Effector memory CD8-positive, alpha-beta T cell (primary cell): ENCODE measurements around the gene NOP16.

Source experiments
- ATAC-seq: fragments of 150-1000 bp; cut with Tn5 transposase; replicated peaks from 2 replicates; pipeline ENCODE4 v1.10.0; 2021; ENCODE audit warnings: mild to moderate bottlenecking, moderate library complexity
- DNase-seq, 3 experiments: peaks; one replicate each; pipeline ENCODE4 v3.0.0; 2021
- H3K27ac Mint-ChIP-seq, 2 donors: one replicate each; pipeline ENCODE4 v1.8.0; 2022; ENCODE audit warnings: mild to moderate bottlenecking in 2 of 2, mixed read lengths in 2 of 2, moderate library complexity in 2 of 2
- H3K27me3 Mint-ChIP-seq, 2 donors: one replicate each; pipeline ENCODE4 v1.8.0; 2022; ENCODE audit warnings: mixed read lengths in 2 of 2
- H3K36me3 Mint-ChIP-seq: one replicate; pipeline ENCODE4 v1.8.0; 2022; ENCODE audit warnings: mild to moderate bottlenecking, moderate library complexity, mixed read lengths; ENCODE audit not compliant: insufficient read depth
- H3K4me1 Mint-ChIP-seq, 2 donors: one replicate each; pipeline ENCODE4 v1.8.0; 2022; ENCODE audit warnings: low read depth in 2 of 2, mixed read lengths in 2 of 2
- H3K4me3 Mint-ChIP-seq, 2 donors: one replicate each; pipeline ENCODE4 v1.8.0; 2022; ENCODE audit warnings: mild to moderate bottlenecking in 2 of 2, mixed read lengths in 2 of 2, moderate library complexity in 2 of 2
- H3K9me3 Mint-ChIP-seq, 2 donors: one replicate each; pipeline ENCODE4 v1.8.0; 2022; ENCODE audit warnings: mixed read lengths in 2 of 2

Gene NOP16

DNA sequence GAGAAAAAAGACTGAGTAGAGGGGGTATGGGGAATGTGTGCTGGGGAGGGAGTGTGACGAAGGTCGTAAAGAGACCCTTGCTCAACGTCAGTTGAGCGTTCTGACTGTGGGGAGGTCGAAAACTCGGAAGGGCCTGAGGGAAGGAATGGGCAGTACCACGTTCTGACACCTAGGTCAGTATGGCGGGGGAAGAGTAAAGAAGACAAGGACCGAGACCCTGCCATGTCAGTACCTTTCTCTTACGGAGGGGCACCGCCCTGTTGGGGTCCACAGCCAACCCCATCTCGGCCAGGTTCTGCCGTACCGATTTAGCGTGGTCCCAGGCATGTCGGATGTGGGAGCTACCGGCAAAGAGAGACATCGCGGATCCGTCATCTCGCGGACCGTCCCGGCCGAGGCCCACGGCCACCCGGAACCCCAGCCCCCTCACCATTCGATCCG, 375 bp downstream of the NOP16 start:
- ATAC-seq (no peak), DNase-seq (peak in 1 of 3 experiments; percentile 9)
- Mint-ChIP-seq H3K27ac (peak overlapping the region; percentile 89 to 94), H3K27me3 (no peaks in the 10 kb centered on the region), H3K4me3 (peak overlapping the region; percentile 94 to 95), H3K36me3 (peaks cover 53% of the 10 kb centered on the region), H3K9me3 (no peaks in the 10 kb centered on the region), H3K4me1 (peaks cover 23 to 29% of the 10 kb centered on the region in 2 donors)

GRCh38 chr5:176387384-176387925, 943 bp downstream of the NOP16 start:
- DNase-seq, result no peak
- Mint-ChIP-seq H3K27me3 (no peaks in the 10 kb centered on the region), H3K9me3 (no peaks in the 10 kb centered on the region), H3K4me1 (peaks cover 23 to 29% of the 10 kb centered on the region in 2 donors), H3K4me3 (peak overlapping the region; percentile 94 to 95), H3K36me3 (peaks cover 49% of the 10 kb centered on the region), H3K27ac (peak overlapping the region; percentile 89 to 94)
- ATAC-seq, result no peak

DNA sequence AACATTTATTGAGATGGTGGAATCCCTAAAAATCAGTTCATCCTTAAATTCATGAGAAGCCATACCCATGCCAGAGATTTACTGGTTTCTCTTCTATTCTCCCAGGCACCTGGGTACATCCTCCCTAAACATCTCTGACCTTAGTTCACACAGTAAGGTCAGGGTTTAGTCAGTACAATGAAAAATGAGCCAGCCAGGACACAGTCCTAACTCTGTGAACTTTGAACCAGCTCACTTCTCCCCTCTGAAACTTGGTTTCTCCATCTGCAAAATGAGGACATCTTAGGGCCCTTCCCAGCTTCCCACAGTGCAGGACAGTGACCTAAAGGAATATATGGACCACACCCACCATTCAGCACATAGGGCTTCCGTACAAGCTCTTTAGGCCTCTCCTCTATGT, 1.9 kb downstream of the NOP16 start:
- Mint-ChIP-seq H3K4me1 (peaks cover 23 to 29% of the 10 kb centered on the region in 2 donors), H3K27ac (peak overlapping the region; percentile 35 to 74), H3K27me3 (no peaks in the 10 kb centered on the region), H3K9me3 (no peaks in the 10 kb centered on the region), H3K36me3 (peaks cover 45% of the 10 kb centered on the region), H3K4me3 (no peak overlapping the region)
- ATAC-seq (no peak), DNase-seq (no peak)

- H3K4me1 Mint-ChIP-seq, result peaks cover 23 to 29% of the 10 kb centered on the region in 2 donors
- H3K4me3 Mint-ChIP-seq, result no peak overlapping the region
- ATAC-seq, result no peak
- H3K9me3 Mint-ChIP-seq, result no peaks in the 10 kb centered on the region
- H3K36me3 Mint-ChIP-seq, result peaks cover 42% of the 10 kb centered on the region
- H3K27ac Mint-ChIP-seq, result no peak overlapping the region
- no peaks in the 10 kb centered on the region for H3K27me3 Mint-ChIP-seq
- DNase-seq, result no peak
Observed at GRCh38 chr5:176384991-176385390, 3.4 kb downstream of the NOP16 start.

DNA sequence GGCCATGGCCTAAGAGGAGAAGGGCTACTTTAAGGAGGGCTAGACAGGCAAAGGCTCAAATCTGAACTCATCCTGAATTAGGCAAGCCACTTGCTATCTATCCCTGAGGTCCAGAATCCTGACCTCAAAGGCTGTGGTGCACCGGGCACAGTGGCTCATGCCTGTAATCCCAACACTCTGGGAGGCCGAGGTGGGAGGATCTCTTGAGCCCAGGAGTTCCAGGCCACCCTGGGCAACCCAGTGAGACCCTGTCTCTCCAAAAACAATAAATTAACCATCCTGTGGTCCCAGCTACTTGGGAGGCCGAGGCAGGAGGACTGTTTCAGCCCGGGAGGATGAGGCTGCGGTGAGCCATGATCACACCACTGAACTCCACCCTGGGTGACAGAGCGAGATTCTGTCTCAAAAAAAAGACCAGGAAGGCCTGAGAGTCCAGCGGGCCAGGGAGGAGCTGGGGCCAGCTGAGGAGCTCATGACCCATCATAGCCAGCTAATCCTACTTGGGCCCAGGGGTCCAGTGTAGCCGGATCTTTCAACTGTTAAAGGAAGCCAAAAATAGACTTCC, 4.0 kb downstream of the NOP16 start:
- ATAC-seq (no peak), DNase-seq (no peak)
- Mint-ChIP-seq H3K27ac (no peak overlapping the region), H3K27me3 (no peaks in the 10 kb centered on the region), H3K9me3 (no peaks in the 10 kb centered on the region), H3K4me3 (no peak overlapping the region), H3K4me1 (peaks cover 21 to 28% of the 10 kb centered on the region in 2 donors), H3K36me3 (peaks cover 41% of the 10 kb centered on the region)

DNA sequence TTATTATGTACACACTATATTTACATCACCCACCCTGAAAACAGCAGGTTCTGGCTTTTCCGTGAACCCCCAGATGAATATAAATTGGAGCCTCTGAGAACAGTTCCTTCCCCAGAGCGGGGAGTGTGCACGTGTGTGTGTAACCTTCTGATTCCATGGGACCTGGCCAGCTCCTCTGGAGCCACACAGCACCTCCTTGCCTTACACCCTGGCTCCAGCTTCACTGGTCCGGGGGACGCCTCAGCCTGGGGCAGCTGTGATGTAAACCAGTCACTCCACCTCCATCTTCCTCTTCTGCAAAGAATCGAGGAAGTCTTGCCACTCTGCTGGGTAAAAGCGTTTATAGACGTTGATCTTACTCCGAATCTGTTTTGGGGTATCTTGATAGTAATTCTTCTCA, 4.4 kb downstream of the NOP16 start:
- Mint-ChIP-seq H3K36me3 (peaks cover 36% of the 10 kb centered on the region), H3K9me3 (no peaks in the 10 kb centered on the region), H3K27ac (no peak overlapping the region), H3K27me3 (no peaks in the 10 kb centered on the region), H3K4me1 (peaks cover 18 to 26% of the 10 kb centered on the region in 2 donors), H3K4me3 (no peak overlapping the region)
- no peak for DNase-seq
- ATAC-seq, result no peak

DNA sequence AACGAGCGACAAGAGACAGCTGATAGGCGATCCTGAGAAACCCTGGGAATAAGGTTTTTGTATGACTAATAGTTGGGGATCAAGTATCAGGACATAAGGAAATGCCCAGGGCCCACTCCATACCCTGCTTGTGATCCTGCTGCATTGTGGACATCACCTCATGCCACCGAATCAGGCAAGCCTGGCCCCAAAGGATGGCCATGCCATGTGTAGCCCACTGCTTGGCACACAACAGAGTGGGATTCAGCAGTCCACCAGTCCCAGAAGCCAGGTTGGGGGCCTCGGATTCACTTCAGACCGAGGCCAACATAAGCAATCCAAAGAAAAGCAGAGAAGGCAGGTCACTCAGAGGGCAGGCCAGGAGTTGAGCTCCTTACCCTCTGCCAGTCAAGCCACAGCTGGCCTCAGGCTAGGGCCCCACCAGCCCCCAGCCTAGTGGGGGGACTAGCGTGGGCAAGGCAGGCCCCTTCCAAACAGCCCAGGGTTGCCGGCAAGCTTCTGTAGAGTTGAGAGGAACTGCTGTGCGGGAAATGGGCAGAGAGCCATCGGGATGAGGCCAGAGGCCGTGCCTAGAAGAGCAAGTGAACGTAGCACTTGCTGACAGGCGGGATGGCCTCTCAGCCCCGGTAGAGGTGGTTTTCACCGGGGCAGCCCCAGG, 5.0 kb downstream of the NOP16 start:
- Mint-ChIP-seq H3K36me3 (peaks cover 31% of the 10 kb centered on the region), H3K4me1 (peaks cover 18 to 26% of the 10 kb centered on the region in 2 donors), H3K9me3 (no peaks in the 10 kb centered on the region), H3K27me3 (no peaks in the 10 kb centered on the region), H3K27ac (no peak overlapping the region), H3K4me3 (no peak overlapping the region)
- DNase-seq (no peak), ATAC-seq (no peak)

DNA sequence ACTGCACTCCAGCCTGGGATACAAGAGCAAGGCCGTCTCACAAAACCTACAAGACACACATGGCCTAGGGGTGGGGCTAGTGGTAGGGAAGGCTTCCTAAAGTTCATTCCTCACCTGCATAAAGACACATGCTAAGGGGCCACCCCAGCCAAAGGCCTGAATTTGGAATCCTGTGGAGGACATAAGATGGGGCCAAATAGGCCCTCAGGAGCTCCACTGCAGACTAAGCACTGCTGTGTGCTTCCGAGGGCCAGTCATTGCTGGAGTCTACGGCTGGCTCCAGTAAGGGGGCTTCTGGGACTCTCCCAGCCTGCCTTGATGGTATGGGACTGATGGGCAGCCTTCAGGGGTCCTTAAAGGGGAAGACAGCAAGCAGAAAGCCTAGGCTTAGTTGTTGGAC, 5.7 kb downstream of the NOP16 start:
- Mint-ChIP-seq H3K9me3 (no peaks in the 10 kb centered on the region), H3K27ac (no peak overlapping the region), H3K36me3 (peaks cover 31% of the 10 kb centered on the region), H3K4me3 (no peak overlapping the region), H3K27me3 (no peaks in the 10 kb centered on the region), H3K4me1 (peaks cover 15 to 22% of the 10 kb centered on the region in 2 donors)
- ATAC-seq (no peak), DNase-seq (no peak)

GRCh38 chr5:176381979-176382378, 6.4 kb downstream of the NOP16 start:
- Mint-ChIP-seq H3K27ac (peak overlapping the region in 1 of 2 donors; percentile 38), H3K4me3 (no peak overlapping the region), H3K27me3 (no peaks in the 10 kb centered on the region), H3K9me3 (no peaks in the 10 kb centered on the region), H3K36me3 (peaks cover 31% of the 10 kb centered on the region), H3K4me1 (peaks cover 7 to 15% of the 10 kb centered on the region in 2 donors)
- ATAC-seq, result no peak
- DNase-seq, result no peak

- Mint-ChIP-seq H3K9me3 (no peaks in the 10 kb centered on the region), H3K36me3 (peaks cover 31% of the 10 kb centered on the region), H3K4me3 (no peak overlapping the region), H3K27ac (no peak overlapping the region), H3K4me1 (peaks cover 3 to 9% of the 10 kb centered on the region in 2 donors), H3K27me3 (no peaks in the 10 kb centered on the region)
- ATAC-seq (no peak), DNase-seq (no peak)
Observed at GRCh38 chr5:176381423-176381822, 7.0 kb downstream of the NOP16 start.

DNA sequence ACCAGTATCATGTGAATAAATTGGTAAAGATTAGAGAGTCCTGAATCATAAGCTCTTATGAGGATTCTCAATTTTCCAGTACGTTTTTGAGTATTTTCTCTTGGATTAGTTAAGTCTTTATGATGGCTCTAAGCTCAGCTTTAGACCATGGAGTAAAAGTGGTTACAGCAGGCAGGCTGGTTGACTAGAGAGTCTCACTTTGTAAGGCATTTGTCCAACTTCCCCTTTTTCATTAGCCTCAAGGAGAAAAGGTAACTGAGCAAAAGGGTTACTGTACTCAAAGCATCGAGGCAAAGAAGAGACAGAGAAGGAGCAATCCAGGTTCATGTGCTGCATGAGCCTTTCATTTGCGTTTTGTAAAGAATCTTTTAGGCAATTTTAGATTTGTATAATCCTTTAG, 8.5 kb downstream of the NOP16 start:
- Mint-ChIP-seq H3K4me1 (peaks cover 0 to 3% of the 10 kb centered on the region in 2 donors), H3K27ac (no peak overlapping the region), H3K9me3 (no peaks in the 10 kb centered on the region), H3K4me3 (no peak overlapping the region), H3K27me3 (no peaks in the 10 kb centered on the region), H3K36me3 (peaks cover 27% of the 10 kb centered on the region)
- no peak for DNase-seq
- no peak for ATAC-seq

DNA sequence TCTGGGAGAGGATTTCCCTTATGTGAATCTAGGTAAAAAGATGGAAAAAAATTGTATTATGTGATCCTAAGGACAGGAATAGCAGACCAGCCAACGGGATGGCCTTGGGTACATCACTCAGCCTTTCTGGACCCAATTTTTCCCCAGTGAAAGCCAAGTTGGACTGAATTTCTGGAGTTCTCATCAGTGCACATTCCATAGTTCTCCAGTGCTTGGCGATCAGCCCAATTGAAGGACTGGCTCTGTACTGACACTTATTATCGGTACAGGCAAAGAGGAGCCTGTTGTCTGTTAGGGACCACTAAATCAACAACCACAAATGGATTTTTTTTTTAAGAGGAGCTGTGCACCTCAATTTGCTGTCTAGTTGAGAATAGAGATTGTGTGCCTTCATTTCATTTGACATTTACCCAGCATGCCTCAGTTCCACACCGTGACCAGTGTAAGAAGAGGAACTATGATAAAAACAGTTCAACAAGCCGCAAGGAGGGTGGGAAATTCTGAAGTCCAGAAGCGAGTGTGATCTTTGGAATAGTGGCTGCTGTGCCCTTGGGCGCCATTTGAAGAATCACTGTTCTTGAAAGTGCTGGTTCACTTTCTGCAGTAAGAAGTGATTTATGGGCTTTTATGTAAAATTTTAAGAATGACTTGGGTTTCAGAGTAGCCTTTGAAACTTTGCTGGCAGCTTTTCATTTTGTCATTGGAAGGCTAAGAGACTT, 15.1 kb downstream of the NOP16 start:
- H3K4me3 Mint-ChIP-seq, result no peak overlapping the region
- peaks cover 13% of the 10 kb centered on the region for H3K36me3 Mint-ChIP-seq
- DNase-seq (no peak), ATAC-seq (no peak)
- H3K9me3 Mint-ChIP-seq, result no peaks in the 10 kb centered on the region
- H3K27ac Mint-ChIP-seq, result no peak overlapping the region
- no peaks in the 10 kb centered on the region for H3K4me1 Mint-ChIP-seq
- H3K27me3 Mint-ChIP-seq, result no peaks in the 10 kb centered on the region

- ATAC-seq (no peak), DNase-seq (no peak)
- H3K27me3 Mint-ChIP-seq, result no peaks in the 10 kb centered on the region
- no peak overlapping the region for H3K27ac Mint-ChIP-seq
- H3K4me1 Mint-ChIP-seq, result no peaks in the 10 kb centered on the region
- no peak overlapping the region for H3K4me3 Mint-ChIP-seq
- H3K9me3 Mint-ChIP-seq, result no peaks in the 10 kb centered on the region
- peaks cover 18% of the 10 kb centered on the region for H3K36me3 Mint-ChIP-seq
Observed at GRCh38 chr5:176371621-176372539, 16.5 kb downstream of the NOP16 start.
